GM12891 (cell line): ENCODE measurements around the gene ANO9.

ENCODE experiments used
- PAX5 ChIP-seq: IDR thresholded peaks from 2 replicates; pipeline ENCODE4 v1.6.1; 2011; ENCODE audit warnings: low read length, moderate library complexity, mild to moderate bottlenecking; ENCODE audit not compliant: insufficient read depth, severe bottlenecking
- POLR2A ChIP-seq: IDR thresholded peaks from 2 replicates; pipeline ENCODE4 v1.6.1; 2011; ENCODE audit warnings: low read depth, low read length, control low read depth
- TAF1 ChIP-seq: IDR thresholded peaks from 2 replicates; pipeline ENCODE4 v1.6.1; 2011; ENCODE audit warnings: low read depth, low read length, control low read depth

GRCh38 chr11:453564-453963, 11.8 kb upstream of the ANO9 start:
- no peak for TF ChIP-seq POLR2A
- no peak for TF ChIP-seq TAF1
- no peak for TF ChIP-seq PAX5
